Measurements from ENCODE around the gene C2CD3.

DNA sequence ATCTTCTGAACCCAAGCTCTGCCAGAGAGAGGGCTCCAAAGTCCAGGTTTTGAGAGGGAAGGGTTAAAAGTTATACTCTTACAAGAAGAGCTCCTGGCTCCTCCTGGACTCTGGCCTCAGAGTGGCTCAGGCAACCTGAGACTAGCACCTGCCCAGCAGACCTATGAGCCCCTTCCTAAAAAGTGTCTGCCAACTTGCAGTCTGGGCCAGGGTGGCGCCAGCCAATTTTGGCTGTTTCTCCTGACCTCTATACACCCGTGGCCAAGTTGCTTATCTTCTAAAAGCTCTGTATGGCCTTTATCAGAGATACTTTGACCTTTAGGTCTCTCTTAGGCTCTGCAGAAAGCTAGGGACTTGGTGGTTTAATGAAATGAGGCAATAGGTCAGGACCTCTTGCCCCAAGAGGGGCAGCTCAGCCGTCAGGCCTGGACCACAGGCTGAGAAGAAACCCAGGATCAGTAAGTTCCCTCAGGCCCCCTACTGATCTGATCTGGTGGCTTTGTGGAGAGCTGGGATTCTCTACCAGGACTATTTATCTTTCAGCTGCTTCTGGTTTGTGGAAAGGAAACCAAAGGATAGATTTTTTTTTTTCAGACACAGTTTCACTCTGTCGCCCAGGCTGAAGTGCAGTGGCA, 151.6 kb downstream of the C2CD3 start:
- TF ChIP-seq POLR2A (IDR thresholded peaks at IDR 0.05) = no peak
- TF ChIP-seq, protein P1, sequence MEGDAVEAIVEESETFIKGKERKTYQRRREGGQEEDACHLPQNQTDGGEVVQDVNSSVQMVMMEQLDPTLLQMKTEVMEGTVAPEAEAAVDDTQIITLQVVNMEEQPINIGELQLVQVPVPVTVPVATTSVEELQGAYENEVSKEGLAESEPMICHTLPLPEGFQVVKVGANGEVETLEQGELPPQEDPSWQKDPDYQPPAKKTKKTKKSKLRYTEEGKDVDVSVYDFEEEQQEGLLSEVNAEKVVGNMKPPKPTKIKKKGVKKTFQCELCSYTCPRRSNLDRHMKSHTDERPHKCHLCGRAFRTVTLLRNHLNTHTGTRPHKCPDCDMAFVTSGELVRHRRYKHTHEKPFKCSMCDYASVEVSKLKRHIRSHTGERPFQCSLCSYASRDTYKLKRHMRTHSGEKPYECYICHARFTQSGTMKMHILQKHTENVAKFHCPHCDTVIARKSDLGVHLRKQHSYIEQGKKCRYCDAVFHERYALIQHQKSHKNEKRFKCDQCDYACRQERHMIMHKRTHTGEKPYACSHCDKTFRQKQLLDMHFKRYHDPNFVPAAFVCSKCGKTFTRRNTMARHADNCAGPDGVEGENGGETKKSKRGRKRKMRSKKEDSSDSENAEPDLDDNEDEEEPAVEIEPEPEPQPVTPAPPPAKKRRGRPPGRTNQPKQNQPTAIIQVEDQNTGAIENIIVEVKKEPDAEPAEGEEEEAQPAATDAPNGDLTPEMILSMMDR (IDR thresholded peaks at IDR 0.05) = no peak

Measured in body of pancreas (tissue), 4 donors.